Stomach (tissue), 4 donors: Measurements from ENCODE around the gene CERK.

ENCODE experiments used
- CTCF ChIP-seq, 7 experiments: fragments of 450-650 bp in 4 of 7; fragments of 200-600 bp in 3 of 7; sonication (generic) in 3 of 7; IDR thresholded peaks; one replicate each; pipeline ENCODE4 v1.5.1; 2016 to 2019; ENCODE audit warnings: antibody characterized with exemption in 7 of 7, control low read depth in 2 of 7, mild to moderate bottlenecking in 1 of 7
- EP300 ChIP-seq: sonication (generic); formaldehyde crosslinking; IDR thresholded peaks from one replicate; pipeline ENCODE4 v1.6.1; 2017; ENCODE audit warnings: antibody characterized with exemption
- POLR2A ChIP-seq, 4 donors: fragments of 450-650 bp; IDR thresholded peaks; one replicate each; pipeline ENCODE4 v1.6.1; 2016; ENCODE audit warnings: antibody characterized with exemption in 4 of 4, control low read depth in 2 of 4, mild to moderate bottlenecking in 1 of 4, moderate library complexity in 1 of 4
- POLR2AphosphoS5 ChIP-seq, 3 donors: sonication (generic); formaldehyde crosslinking; IDR thresholded peaks; one replicate each; pipeline ENCODE4 v1.6.1; 2016; ENCODE audit warnings: antibody characterized with exemption in 3 of 3

- TF ChIP-seq POLR2A (IDR thresholded peaks at IDR 0.05), result no peak
- no peak for TF ChIP-seq CTCF (IDR thresholded peaks at IDR 0.05)
- TF ChIP-seq EP300, result no peak
- no peak for TF ChIP-seq POLR2AphosphoS5 (IDR thresholded peaks at IDR 0.05)
Observed at GRCh38 chr22:46653596-46653995, 84.5 kb downstream of the CERK start.
